Ecto neural progenitor cell (in vitro differentiated cells): ENCODE data around the gene KCTD7.
"Not testable (repeated sequence)": the region's sequence is repeated elsewhere in the genome, so short reads cannot be mapped to it uniquely, and the experiment has no call there.

Source experiments
- DNase-seq: peaks from one replicate; pipeline ENCODE4 v3.0.0-alpha.2; 2018; ENCODE audit warnings: low spot score

Gene KCTD7

DNA sequence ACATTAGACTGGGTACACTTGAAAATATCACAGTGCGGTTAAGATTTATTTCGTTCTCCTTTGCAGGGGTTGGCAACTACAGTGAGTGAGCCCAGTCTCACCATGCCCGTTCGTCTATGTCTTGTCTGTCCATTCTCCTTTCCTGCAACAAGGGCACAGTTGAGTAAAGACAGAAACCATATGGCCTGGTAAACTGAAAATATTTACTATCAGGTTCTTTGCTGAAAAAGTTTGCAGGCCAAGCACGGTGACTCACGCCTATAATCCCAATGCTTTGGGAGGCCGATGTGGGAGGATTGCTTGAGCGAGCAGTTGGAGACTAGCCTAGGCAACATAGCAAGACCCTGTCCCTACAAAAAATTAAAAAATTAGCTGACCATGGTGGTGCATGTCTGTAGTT lies 11.4 kb upstream of the KCTD7 start:
- no peak for DNase-seq

DNA sequence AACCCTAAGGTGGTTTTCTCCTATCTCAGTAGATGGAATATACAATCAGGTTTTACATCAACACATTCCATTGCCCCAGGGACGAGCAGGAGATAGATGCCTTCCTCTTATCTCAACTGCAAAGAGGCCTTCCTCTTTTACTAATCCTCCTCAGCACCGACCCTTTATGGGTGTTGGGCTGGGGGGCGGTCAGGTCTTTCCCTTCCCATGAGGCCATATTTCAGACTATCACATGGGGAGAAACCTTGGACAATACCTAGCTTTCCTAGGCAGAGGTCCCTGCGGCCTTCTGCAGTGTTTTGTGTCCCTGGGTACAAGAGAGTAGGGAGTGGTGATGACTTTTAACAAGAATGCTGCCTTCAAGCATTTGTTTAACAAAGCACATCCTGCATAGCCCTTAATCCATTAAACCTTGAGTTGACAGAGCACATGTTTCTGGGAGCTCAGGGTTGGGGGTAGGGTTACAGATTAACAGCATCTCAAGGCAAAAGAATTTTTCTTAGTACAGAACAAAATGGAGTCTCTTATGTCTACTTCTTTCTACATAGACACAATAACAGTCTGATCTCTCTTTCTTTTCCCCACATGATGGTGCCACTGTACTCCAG lies 9.2 kb upstream of the KCTD7 start:
- DNase-seq = not testable (repeated sequence)

DNA sequence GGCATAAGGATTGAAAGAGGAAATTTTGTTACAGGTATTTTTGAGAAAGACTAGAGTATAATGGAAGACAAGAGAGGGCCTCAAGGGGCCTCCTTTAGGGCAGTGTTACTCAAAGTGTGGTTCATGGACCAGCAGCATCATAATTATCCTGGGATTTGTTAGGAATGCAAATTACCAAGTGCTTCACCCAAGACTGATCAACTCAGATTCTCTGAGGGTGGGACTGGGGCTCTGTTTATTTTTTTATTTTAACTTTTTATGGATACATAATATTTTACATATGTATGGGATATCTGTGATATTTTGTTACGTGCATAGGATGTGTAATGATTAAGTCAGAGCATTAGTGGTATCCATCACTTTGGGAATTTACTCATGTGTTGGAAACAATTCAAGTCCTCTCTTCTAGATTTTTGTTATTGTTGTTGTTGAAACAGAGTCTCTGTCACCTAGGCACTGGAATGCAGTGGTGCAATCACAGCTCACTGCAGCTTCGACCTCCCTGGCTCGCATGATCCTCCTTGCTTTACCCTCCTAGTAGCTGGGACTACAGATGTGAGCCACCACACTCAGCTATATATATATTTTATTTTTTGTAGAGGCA lies 2.2 kb upstream of the KCTD7 start:
- DNase-seq = no peak

DNA sequence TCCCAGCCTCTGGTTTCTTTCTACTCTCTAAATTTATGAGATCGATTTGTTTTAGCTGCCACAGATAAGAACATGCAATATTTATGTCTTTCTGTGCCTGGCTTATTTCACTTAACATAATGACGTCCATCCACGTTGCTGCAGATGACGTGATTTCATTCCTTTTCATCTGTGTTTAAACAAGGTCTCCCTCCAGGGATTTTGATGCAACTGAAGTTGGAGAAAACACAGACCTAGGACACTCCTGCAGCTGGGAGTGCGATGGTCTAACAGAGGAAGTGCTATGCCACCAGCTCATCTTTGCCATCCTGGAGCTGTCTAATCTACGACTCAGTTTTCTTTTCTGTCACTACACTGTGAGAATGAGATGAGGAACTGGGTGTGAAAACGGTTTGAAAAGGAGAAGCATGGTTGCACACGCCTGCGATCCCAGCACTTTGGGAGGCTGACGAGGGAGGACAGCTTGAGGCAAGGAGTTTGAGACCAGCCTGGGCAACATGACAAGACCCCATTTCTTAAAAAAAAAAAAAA lies 1.5 kb upstream of the KCTD7 start:
- no peak for DNase-seq

DNA sequence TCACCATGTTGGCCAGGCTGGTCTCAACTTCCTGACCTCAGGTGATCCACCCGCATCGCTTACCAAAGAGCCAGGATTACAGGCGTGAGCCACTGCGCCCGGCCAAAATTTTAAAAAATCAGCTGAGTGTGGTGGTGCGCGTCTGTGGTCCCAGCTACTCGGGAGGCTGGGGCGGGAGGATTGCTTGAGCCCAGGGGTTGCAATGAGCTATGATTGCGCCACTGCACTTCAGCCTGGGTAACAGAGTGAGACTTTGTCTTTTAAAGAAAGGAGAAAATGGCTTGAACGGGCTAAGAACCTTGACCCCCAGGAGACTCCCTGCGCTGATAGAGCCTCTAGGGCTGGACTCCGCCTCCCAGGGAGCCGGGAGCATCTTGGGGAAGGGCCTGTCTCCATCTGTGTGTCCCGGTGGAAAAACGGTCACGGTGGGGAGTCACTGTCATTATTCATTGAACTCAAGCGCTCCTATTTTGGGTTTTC lies 760 bp upstream of the KCTD7 start:
- no peak for DNase-seq

DNA sequence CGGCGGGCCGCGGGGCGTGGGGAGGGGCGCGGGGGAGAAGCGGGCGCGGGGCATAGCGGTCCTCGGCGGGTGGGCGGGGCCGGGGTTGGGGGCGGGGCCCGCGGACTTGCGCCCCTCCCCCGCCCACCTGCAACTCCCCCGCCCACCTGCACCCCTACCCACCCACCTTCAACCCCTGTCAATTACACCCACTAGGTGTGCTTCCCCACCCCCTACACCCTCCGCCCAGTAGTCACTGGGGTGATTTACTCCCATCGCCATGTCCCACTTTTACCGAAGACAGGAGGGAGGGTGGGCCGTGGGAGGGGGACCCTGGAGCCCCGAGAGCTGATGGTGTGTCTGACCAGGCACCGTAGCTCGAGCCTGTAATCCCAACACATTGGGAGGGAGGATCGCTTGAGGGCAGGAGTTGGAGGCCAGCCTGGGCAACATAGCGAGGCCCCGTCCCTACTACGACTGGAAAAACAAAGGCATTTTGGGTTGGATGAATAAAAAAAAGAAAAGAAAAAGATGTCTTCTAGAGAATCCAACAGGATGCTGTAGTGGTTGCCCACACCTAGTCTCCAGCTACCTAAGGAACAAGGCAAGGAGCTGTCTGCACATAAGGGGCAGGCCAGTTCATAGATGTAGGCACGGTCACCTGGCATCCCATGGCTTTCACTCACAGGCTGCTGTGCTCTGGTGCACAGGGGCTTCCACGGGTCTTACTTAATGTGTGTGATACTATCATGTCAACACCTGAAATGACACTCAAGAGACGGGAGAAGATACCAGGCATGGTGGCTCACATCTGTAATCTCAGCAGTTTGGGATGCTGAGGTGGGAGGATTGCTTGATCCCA lies 761 bp downstream of the KCTD7 start:
- DNase-seq = peak; percentile 68

DNA sequence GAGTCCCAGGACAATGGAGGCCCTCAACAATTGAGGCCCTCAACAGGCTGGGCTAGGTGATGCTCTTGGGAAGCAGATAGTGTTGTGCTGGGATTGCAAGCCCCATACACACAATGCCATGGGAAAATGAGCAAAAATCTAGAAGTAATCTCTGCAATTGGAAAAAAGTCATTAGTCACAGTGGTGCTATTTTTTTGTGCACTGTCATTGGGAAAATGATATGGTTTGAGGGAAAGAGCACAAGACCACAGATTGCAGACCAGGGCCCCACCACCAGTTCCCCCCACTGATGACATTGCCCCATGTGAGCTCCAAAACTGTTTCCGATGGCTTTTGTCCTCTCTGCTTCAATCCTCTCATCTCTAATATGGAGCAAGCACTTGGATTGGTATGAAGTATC lies 1.9 kb downstream of the KCTD7 start:
- no peak for DNase-seq

DNA sequence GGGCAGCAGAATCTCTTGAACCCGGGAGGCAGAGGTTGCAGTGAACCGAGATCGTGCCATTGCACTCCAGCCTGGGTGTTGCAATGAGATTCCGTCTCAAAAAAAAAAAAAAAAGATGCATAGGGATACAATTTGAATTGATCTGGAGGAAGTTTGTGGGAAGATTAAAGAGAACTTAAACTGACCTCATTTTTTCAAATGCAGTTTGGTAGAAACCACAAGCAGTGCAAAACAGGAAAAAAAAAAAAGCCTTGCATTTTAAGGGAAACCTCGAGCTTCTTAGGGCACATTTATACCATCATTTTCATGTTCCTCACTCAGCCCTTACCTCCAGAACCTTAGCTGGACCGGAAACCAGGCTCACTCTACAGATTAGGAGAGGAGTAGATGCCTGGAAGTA lies 2.8 kb downstream of the KCTD7 start:
- no peak for DNase-seq

DNA sequence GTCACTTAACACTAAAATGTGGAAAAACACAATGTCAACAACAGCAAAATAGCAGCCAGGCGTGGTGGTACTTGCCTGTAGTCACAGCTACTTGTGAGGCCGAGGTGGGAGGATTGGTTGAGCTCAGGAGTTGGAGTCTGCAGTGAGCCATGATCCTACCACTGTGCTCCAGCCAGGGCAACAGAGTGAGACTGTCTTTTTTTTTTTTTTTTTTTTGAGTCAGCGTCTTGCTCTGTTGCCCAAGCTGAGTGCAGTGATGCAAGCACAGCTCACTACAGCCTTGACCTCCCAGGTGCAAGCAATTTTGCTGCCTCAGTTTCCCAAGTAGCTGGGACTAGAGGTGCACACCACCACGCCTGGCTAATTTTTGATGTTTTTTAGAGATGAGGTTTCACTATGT lies 6.1 kb downstream of the KCTD7 start:
- DNase-seq = no peak

DNA sequence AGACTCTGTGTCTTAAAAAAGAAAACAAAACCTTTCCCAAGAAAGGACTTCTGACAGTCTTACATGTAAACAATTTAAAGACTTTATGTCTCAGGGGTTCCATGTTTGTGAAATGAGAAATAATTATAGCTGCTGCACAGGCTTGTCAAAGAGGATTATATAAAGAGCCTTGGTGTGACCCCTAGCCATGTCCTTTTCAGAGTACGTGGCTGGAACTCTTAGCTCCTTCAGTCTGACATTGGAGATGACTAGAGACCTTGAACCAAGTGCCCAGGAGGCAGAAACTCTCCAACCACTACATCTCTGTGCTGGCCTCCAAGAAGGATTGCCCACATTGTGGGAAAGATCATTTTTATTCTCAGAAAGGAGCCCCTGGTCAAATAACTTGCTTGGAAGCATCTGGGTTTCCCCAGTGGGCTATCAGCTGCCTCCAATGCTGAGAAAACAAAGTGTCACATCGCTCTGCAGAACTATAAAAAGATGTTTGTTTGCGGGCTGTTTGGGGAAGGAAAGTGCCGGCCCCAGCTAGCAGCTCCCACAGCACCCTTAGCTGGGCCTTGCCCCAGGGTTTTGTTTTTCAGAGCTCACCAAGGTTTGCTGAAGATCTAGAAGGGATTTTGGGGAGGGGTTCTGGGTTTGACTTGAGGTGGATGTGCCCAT lies 6.8 kb downstream of the KCTD7 start:
- not testable (repeated sequence) for DNase-seq

DNA sequence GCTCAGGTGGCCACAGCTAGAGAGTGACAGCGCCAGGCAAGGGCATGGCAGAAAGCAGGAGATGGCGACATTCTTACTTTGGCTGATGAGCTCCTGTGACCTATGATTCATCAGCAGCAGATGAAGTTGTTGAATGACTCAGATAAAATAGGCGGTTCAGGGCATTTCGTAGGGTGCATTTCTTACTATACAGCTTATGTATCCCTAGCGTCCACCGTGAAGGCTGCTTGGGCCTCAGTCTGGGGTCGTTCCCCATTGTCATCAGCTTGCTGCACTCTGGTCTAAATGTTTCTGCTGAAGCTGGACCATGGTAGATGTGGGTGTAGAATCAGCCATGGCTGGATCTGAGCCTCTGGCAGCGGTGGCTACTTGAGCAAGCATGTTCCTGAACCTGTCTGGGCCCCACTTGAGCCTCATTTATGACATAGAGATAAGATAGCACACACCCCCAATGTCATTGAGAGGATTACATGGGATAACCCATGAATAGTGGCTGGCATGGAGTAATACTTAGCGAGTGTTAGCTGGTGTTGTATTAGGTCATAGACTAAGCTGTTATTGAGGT lies 7.4 kb downstream of the KCTD7 start:
- DNase-seq = not testable (repeated sequence)

DNA sequence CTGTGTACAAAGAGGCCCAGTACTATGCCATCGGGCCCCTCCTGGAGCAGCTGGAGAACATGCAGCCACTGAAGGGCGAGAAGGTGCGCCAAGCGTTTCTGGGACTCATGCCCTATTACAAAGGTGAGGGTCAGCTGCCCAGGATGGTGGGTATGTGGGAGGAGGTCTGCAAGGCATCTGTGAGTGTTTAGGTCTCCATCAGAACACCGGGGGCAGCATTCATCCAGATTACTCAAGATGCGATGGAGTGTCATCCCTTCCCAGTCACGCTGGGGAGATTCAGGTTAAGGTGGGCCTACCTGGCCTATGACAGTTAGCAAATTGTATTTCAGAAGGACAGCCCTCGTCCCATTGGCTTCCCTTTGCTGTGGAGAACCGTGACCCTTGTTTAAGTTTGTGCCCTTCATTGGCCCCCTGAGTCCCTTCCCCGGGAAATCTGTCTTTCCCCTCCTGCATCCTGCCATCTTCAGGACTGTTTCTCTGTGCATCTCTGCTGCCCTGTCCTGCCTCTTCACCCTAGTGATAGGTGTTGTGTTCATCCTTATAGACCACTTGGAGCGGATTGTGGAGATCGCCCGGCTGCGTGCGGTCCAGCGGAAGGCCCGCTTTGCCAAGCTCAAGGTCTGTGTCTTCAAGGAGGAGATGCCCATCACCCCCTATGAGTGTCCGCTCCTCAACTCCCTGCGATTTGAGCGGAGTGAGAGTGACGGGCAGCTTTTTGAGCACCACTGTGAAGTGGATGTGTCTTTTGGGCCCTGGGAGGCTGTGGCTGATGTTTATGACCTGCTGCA lies 9.8 kb downstream of the KCTD7 start:
- DNase-seq = no peak

DNA sequence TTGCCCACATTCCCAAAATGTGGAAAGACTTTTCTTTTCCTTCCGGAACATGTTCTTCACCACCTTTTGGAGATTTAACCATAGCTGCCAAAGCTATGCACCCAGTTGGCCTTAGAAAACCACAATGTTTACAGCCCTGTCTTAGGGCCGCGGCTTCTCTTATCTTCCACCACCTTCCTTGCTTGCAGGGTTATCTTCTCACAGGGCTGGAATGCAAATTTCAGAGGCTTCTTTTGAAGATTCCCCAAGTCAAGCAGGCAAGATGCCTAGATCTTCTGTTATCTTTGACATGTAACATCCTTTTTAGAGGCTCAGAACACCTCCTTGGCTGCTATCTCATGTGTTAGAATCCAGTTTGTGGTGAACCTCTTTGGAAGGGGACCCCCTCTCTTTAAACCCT lies 11.1 kb downstream of the KCTD7 start:
- DNase-seq = no peak

DNA sequence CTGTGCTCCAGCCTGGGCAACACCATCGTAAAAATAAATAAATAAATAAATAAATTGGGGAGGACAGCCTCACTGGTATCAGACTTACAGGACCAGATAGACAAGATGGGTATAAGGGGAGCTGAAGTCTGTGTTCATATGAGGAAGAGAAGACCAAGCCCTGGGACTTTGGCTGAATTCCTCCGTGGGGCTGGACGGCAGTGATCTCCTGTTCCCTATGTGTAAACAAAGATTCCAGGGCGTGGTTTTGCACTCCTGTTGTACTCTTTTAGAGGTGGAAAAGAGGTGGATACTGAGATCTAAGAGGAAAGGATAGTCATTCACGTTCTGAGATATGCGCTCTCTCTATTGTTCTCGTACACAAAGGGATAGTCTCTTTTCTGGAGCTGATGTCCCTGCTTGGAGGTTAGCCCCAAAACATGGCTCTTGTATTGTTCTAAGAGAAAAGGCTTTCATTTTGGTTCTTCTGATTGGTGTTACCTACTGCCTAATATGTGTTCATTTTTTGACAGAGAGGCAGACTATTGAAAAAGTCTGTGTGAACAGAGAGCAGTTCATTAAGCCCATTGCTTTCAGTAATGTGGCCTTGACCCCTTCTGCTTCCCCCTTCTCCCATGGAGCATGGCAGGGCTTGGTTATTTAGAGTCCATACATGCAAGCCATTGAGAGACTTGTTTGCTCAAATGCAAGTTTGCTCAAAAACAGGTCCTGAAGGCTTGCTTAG lies 12.3 kb downstream of the KCTD7 start:
- DNase-seq = no peak

DNA sequence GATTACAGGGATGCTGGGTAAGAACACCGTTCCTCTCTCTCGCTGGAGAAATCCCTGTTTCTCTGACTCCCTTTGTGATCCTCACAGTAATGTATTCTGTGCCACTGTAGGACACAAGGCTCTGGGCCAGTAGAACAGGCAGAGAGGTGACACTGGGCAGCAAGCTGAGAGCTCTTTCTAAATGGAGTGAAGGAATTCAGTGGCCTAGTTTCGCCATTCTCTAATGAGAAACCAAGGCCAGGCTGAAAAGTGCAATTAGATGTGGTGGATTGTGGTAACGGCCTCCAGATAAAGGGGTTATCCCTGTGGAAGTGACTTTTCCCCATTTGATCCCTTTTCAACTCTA lies 12.8 kb downstream of the KCTD7 start:
- DNase-seq = no peak

DNA sequence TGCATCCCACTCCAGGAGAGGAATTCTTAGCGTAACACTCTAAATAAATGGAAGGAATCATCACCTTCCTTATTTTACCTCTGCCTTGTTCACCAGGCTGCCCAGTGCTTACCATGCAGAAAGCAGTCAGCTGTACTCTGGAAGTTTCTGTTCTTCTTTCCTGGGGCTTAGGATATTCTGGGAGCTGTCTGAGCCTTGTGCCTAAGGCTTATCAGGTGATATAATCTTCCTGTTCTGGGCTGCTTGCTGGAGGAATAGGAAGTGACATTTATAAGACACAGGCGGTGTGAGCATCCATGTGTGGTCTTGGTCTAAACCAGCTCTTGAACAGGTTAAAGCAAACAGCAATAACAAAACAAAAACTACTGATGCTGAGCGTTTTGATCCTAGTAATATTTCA lies 13.5 kb downstream of the KCTD7 start:
- no peak for DNase-seq

DNA sequence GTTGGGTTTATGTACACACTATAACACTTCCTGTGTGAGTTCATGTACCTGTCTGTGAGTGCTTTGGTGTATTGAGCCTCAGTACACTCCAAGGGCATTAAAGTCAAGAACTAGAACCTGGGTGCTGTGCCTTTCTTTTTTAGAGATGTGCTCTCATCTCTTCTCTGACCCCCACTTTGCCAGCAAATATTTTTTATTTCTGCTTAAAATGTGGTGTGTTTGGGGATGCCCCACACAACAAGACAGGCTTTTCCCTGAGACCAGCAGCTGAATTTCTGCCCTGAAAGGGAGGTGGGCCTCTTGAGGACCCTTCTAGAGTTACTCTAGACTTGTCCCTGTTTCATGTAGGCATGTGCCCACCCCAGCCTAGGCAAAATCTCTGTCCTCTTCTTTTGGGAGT lies 14.3 kb downstream of the KCTD7 start:
- DNase-seq = no peak

DNA sequence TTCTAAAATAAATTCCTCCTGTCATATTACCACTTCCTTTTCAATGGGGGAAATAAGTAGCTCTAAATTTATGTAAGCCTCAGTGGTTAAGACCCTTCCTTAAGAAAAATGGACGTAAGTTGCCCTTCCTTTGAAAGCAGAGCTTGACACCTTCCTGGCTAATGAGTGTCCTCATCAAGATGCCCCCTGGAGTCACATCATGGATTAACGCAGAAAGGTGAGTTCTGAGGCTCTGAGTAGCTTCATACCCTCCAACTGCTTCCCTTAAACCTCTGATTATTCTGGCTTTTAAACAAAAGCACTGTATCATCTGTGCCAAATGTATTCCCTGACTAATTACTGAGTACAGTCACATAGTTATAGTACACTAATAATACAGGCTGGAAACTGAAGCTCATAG lies 14.7 kb downstream of the KCTD7 start:
- no peak for DNase-seq

DNA sequence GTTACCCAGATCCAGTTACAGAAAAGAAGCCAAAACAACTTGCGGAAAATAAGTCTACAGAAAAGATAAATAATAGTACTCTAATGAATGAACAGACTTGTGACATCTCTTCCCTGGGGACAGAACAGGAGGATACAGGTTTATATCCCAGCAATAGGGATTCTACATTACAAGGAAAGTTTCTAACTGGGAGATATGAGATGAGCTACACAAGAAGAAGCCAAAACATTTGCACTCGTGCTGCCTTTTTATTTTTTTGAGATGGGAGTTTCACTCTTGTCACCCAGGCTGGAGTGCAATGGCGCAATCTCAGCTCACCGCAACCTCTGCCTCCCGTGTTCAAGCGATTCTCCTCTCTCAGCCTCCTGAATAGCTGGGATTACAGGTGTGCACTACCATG lies 22.3 kb downstream of the KCTD7 start:
- not testable (repeated sequence) for DNase-seq

DNA sequence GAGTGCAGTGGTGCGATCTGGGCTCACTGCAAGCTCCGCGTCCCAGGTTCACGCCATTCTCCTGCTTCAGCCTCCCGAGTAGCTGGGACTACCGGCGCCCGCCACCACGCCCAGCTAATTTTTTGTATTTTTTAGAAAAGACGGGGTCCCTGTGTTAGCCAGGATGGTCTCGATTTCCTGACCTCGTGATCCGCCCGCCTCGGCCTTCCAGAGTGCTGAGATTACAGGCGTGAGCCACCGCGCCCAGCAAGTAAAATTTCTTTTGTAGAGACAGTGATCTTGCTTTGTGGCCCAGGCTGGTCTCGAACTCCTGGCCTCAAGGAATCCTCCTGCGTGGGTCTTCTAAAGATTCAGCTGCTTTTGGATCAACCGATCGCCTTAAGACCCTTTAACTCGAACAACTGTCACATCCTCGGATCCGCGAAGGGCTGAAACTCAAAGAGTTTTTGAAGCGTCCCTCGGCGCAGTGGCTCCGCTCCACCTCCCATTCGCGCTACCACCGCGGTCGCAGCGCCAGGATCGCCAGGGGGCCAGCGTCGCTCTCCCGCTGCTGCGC lies 25.1 kb downstream of the KCTD7 start:
- not testable (repeated sequence) for DNase-seq
